ENCODE results near the gene GSK3A. TPM values are rescaled to one million over a fixed set of nuclear protein-coding genes. Genes with fewer than 3 reads are reported as not detected.

The GSK3A gene
- total RNA-seq, 6 experiments from 2014 or later: 12.3 to 14.8 (median 13.5) TPM

- WGBS (ENCODE audit: insufficient coverage, low coverage, low lambda C conversion rate, missing lambda C conversion rate): 71% methylated on average over 1 of the region's 1 CpG
- Histone ChIP-seq H3K27me3 (no peaks in the 10 kb centered on the region), H3K9me3 (no peaks in the 10 kb centered on the region), H3K4me3 (no peak overlapping the region), H3K4me1 (no peaks in the 10 kb centered on the region), H3K27ac (no peak overlapping the region), H3K36me3 (peaks cover 0 to 47% (median 14%) of the 10 kb centered on the region in 4 donors)
- DNase-seq (no peak), ATAC-seq (no peak)
- no peak for TF ChIP-seq CTCF (IDR thresholded peaks at IDR 0.05)
- TF ChIP-seq POLR2A (IDR thresholded peaks at IDR 0.05): no peak
- intact Hi-C loops (cut with DNase I): no loop called here
These were observed 15.5 kb downstream of the GSK3A start for GRCh38 chr19:42226886-42227285.

- H3K27me3 ChIP-seq: no peaks in the 10 kb centered on the region
- no peaks in the 10 kb centered on the region for H3K9me3 ChIP-seq
- H3K4me1 ChIP-seq: peaks cover 0 to 10% (median 3%) of the 10 kb centered on the region in 4 donors
- no peak for TF ChIP-seq POLR2A (IDR thresholded peaks at IDR 0.05)
- no peak for TF ChIP-seq CTCF (IDR thresholded peaks at IDR 0.05)
- H3K36me3 ChIP-seq: peaks cover 0 to 37% (median 9%) of the 10 kb centered on the region in 4 donors
- no peak overlapping the region for H3K4me3 ChIP-seq
- DNase-seq (no peak), ATAC-seq (peak in 1 of 4 donors; percentile 6)
- intact Hi-C loops (cut with DNase I): no loop called here
- 100% methylated on average over 4 of the region's 33 CpGs for WGBS (ENCODE audit: insufficient coverage, low coverage, low lambda C conversion rate, missing lambda C conversion rate)
- no peak overlapping the region for H3K27ac ChIP-seq
These were observed 16.6 kb downstream of the GSK3A start for GRCh38 chr19:42225718-42226292.

GRCh38 chr19:42224940-42225717 lies 17.3 kb downstream of the GSK3A start:
- DNase-seq: no peak
- intact Hi-C loops (cut with DNase I): no loop called here
- H3K9me3 ChIP-seq: no peaks in the 10 kb centered on the region
- ATAC-seq: no peak
- H3K27me3 ChIP-seq: no peaks in the 10 kb centered on the region
- H3K27ac ChIP-seq: no peak overlapping the region
- H3K4me1 ChIP-seq: peaks cover 0 to 12% (median 4%) of the 10 kb centered on the region in 4 donors
- peaks cover 0 to 33% (median 6%) of the 10 kb centered on the region in 4 donors for H3K36me3 ChIP-seq
- H3K4me3 ChIP-seq: no peak overlapping the region
- 96% methylated on average over 5 of the region's 37 CpGs for WGBS (ENCODE audit: insufficient coverage, low coverage, low lambda C conversion rate, missing lambda C conversion rate)
- TF ChIP-seq CTCF (IDR thresholded peaks at IDR 0.05): no peak
- no peak for TF ChIP-seq POLR2A (IDR thresholded peaks at IDR 0.05)

GRCh38 chr19:42220751-42221097 lies 21.7 kb downstream of the GSK3A start:
- no peak for TF ChIP-seq POLR2A (IDR thresholded peaks at IDR 0.05)
- TF ChIP-seq CTCF (IDR thresholded peaks at IDR 0.05): no peak
- peak overlapping the region in 2 of 3 donors; percentile 71 to 89 for H3K27ac ChIP-seq
- H3K36me3 ChIP-seq: peaks cover 0 to 15% (median 0%) of the 10 kb centered on the region in 4 donors
- intact Hi-C loops (cut with DNase I): no loop called here
- H3K9me3 ChIP-seq: no peaks in the 10 kb centered on the region
- peak overlapping the region; percentile 77 to 93 (median 80) for H3K4me3 ChIP-seq
- ATAC-seq (no peak), DNase-seq (no peak)
- peaks cover 0 to 34% (median 13%) of the 10 kb centered on the region in 4 donors for H3K4me1 ChIP-seq
- H3K27me3 ChIP-seq: no peaks in the 10 kb centered on the region
- WGBS (ENCODE audit: insufficient coverage, low coverage, low lambda C conversion rate, missing lambda C conversion rate): 3% methylated on average over 6 of the region's 6 CpGs
